Germinal center (tissue), 1 donor: ENCODE results near the gene PDGFRA.
A peak's percentile ranks its signal among the peaks of the same experiment; 100 is the strongest.

ENCODE experiments used
- DNase-seq: peaks from one replicate; pipeline ENCODE4 v3.0.0; 2012; ENCODE audit warnings: mixed read lengths, low spot score

The PDGFRA gene

GRCh38 chr4:54228961-54229501 is at the start of gene PDGFRA:
Gene PDGFRA (plus strand): TSS chr4:54229293. CDS start chr4:54258769, 29,476 bp downstream.
- no peak for DNase-seq

- DNase-seq, result peak; percentile 63
Measured at GRCh38 chr4:54184581-54184980, 44.5 kb upstream of the PDGFRA start.

- DNase-seq, result peak; percentile 18
Measured at GRCh38 chr4:54185044-54185780, 43.9 kb upstream of the PDGFRA start.

GRCh38 chr4:54185866-54186265 is 43.2 kb upstream of the PDGFRA start:
- DNase-seq, result peak; percentile 15

- no peak for DNase-seq
Measured at GRCh38 chr4:54186371-54186770, 42.7 kb upstream of the PDGFRA start.

- no peak for DNase-seq
Measured at GRCh38 chr4:54187148-54187547, 41.9 kb upstream of the PDGFRA start.

- no peak for DNase-seq
Measured at GRCh38 chr4:54189140-54189539, 40.0 kb upstream of the PDGFRA start.

GRCh38 chr4:54192811-54193210 is 36.3 kb upstream of the PDGFRA start:
- DNase-seq, result no peak

GRCh38 chr4:54197926-54198325 is 31.2 kb upstream of the PDGFRA start:
- no peak for DNase-seq

- no peak for DNase-seq
Measured at GRCh38 chr4:54199919-54200318, 29.2 kb upstream of the PDGFRA start.

GRCh38 chr4:54209617-54210016 is 19.5 kb upstream of the PDGFRA start:
- DNase-seq, result no peak

GRCh38 chr4:54213001-54213400 is 16.1 kb upstream of the PDGFRA start:
- DNase-seq, result no peak

GRCh38 chr4:54213761-54214160 is 15.3 kb upstream of the PDGFRA start:
- no peak for DNase-seq

GRCh38 chr4:54215379-54216077 is 13.6 kb upstream of the PDGFRA start:
- no peak for DNase-seq

- DNase-seq, result peak; percentile 81
Measured at GRCh38 chr4:54217642-54218495, 11.2 kb upstream of the PDGFRA start.

GRCh38 chr4:54218736-54219135 is 10.4 kb upstream of the PDGFRA start:
- no peak for DNase-seq

- no peak for DNase-seq
Measured at GRCh38 chr4:54224996-54225597, 4.0 kb upstream of the PDGFRA start.

- DNase-seq, result no peak
Measured at GRCh38 chr4:54225598-54226403, 3.3 kb upstream of the PDGFRA start.

GRCh38 chr4:54226404-54227255 is 2.5 kb upstream of the PDGFRA start:
- DNase-seq, result no peak
